ELF-1 (cell line): ENCODE measurements around the gene CCDC9.

Experiments
- DNase-seq: peaks from one replicate; pipeline ENCODE4 v3.0.0-alpha.2; 2016; ENCODE audit warnings: low read depth, low spot score

Gene CCDC9

DNA sequence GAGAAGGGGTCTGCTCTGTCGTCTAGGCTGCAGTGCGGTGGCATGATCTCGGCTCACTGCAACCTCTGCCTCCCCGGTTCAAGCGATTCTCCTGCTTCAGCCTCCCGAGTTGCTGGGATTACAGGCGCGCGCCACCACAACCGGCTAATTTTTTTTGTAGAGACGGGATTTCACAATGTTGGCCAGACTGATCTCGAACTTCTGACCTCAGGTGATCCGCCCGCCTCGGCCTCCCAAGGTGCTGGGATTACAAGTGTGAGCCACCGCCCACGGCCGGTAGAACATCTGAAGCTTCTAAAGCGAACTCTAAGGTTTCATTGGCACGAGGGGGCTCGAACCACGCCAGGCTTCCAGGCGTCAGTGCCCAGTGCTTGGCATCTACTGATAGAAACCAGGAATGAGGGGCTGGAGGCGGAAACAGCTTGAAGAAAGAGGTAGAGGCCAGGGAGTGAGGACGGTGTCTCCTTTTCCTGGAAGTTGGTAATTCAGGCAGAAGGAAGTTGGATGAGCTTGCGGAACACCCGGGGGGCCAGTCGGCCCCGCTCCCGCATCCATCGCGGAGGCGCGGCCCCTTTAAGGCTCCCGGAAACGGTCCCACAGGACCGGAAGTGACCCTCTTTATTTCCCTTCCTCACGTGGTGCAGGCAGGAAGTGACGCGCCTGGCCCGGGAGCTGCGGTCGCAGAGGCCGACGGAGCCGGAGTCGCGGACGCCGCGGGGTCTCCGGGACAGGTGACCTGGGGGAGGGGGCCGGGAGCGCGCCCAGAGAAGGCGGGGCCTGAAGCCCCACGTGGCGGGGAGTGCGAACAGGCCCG, at the start of gene CCDC9:
Gene CCDC9 (plus strand): TSS at position 647 of the 814 bp plus-strand sequence. CDS start 1,876 bp downstream, outside the sequence.
- DNase-seq = peak; percentile 98

DNA sequence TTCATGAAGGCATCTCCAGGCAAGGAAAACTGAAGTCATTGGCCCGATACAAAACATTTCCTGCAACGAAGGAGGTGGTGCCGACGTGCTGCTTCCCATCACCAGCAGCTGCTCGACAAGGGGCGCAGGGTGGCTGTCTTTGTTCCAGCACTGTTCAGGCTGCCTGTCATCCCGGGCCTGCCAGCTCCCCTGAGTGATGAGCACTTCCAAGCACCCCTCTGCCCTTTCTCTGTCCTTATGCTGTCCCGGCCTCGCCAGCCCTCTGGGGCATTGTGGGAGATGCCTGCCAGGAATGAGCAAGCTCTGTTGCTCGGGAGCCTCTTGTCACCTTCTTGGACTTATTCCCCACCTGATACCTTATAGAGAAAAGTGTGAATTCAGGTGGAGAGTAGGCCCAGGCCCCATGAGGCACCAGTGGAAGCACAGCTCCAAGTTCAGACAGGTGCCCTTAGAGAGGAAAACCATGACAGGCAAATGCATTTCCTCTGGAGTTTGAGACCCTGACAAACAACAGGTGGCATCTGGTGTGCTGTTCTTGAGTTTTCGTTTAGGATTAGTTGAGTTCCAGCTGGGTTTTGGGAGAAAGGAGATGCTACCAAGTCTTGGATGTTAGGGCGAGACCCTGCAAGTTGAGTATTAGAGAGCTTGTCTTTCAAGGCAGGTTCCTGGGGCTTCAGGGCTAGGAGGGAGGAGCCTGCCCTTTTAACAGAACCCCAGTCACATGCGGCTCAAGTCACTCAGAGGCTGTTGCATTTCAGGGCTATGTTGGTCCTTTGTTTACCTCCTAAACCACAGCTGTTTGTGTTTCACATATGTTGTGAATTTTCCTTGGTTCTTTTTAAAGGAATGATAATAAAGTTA, 46.8 kb upstream of the CCDC9 start:
- no peak for DNase-seq

DNA sequence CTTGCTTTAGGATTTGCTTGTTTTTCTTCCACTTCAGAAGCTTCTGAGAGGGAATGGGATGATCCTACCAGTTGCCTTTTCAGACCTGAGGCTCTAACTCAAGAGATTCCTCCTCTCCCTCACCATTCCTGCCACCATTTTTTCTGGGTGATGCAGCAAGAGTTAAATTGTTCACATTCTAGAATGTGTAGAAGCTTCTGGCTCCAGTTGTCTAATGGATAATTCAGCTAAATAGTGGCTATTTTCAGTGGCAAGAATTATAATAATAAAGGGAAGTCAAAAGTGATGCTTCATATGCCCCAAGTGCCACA, 46.2 kb upstream of the CCDC9 start:
- no peak for DNase-seq

DNA sequence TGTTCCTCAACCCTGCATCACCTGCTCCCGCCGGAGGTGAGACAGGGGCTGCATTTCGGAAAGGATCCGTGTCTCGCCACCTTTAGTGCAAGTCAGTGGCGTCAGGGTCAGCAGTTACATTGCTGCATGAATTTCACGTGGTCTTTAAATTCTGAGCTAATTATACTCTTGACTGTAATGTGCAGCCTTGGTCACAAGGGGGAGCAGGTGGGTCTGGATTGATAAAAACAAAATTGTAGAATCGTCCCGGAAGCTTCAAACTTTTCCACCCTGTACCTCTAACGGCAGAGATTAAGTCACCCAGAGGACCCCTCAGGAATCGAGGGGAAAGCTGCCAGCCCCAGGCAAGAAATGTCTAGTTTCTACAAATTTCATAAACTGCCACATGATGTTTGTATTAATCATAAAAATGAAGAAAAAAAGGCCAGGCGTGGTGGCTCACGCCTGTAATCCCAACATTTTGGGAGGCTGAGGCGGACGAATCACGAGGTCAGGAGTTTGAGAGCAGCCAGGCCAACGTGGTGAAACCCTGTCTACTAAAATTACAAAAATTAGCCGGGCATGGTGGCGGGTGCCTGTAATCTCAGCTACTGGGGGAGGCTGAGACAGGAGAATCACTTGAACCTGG, 45.5 kb upstream of the CCDC9 start:
- peak; percentile 83 for DNase-seq

DNA sequence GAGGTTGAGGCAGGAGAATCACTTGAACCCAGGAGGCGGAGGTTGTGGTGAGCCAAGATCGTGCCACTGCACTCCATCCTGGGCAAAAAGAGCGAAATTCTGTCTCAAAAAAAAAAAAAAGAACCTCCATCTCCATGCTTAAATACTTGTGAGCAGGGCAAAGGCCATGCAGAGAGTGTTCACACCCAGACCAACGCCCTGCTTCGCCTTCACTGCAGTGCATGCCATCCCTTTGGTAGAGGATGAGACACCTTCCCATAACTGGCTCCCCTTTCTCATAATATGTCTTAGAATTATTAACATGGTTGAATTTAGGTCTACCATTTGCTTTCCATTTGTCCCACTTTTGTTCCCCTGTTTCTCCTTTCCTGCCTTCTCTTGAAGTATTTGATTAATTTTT, 40.7 kb upstream of the CCDC9 start:
- DNase-seq = no peak

DNA sequence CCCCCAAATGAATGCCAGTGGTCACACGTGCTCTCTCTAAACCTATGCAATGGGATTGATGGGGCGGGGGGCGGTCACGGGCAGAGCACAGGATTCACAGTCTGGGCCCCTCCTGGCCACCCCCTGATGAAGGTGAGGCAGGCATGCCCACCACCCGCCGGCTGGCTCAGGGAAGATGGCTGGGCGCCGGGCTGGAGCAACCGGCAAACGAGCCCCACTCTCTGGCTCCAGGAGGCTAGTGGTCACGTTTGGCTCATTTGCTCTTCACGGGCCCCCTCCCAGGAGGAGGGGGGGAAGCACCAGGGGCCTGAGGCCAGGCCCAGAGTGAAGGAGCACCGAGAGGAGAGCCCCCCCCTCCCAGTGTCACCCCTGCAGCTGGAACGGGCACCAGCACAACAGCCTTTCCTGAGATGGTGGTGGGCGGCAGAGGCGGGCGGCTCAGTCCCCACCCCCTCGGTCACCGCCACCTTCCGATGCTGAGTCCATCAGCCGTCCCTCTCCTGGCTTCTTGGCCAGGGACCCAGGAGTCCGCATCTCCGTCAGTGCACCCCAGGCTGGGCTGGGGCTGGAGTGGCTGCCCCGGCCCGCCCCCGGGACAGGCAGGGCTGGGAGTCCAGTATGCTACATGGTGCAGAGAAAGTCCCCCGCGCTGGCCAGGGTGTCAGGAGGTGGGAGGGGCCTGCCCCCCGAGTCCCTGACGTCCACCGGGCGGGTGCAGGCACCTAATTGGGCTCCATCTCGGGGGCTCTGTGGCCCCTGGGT, 35.1 kb upstream of the CCDC9 start:
- DNase-seq = no peak

DNA sequence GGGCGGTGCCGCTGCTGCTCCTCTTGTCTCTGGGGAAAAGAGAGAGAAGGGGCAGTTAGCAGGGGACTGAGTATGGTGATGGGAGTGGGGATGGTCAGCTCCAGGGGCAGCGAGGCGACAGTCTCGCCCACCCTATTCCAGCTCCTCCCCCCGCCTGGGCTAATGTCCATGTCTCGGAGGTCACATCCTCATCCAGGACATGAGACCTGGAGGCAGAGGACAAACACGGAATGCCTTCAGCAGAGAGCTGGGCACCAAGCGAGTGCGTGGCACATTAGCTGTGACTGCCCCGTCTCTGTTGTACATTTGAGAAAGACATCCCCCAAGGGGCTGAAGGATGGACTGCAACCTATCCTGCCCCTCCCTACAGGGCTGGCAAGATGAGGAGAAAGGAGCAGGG, 34.4 kb upstream of the CCDC9 start:
- DNase-seq = no peak

DNA sequence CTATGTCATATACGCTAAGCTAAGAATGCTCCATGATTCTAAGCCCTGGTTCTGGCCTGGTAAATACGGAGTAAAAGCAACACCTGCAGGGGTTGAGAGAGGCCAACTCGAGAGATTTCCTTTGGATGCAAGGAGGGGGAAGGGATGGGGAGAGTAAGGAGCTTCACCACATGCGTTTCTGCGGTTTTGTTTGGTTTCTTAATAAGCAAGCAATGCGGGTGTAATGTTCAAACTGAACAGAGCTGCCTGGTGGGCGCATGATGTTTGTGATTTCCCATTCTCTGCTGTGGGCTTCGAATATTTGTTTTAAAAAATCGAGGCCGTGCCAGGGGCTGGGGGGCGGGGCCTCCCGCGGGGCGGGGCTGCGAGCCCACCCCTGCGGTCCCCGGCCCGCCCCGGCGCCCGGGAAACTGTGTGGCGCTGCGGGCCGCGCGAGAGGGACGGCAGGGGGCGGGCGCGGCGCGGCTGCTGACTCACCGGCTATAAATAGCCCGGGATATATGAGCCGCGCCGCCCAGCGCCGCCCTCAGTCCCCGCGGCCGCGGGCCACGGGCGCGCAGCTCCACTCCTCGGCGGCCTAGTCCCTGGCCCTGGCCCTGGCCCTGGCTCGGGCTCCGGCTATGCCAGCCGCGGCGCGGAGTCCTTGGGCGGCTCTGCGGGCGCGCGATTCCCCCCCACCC, 30.4 kb upstream of the CCDC9 start:
- DNase-seq = peak; percentile 91

DNA sequence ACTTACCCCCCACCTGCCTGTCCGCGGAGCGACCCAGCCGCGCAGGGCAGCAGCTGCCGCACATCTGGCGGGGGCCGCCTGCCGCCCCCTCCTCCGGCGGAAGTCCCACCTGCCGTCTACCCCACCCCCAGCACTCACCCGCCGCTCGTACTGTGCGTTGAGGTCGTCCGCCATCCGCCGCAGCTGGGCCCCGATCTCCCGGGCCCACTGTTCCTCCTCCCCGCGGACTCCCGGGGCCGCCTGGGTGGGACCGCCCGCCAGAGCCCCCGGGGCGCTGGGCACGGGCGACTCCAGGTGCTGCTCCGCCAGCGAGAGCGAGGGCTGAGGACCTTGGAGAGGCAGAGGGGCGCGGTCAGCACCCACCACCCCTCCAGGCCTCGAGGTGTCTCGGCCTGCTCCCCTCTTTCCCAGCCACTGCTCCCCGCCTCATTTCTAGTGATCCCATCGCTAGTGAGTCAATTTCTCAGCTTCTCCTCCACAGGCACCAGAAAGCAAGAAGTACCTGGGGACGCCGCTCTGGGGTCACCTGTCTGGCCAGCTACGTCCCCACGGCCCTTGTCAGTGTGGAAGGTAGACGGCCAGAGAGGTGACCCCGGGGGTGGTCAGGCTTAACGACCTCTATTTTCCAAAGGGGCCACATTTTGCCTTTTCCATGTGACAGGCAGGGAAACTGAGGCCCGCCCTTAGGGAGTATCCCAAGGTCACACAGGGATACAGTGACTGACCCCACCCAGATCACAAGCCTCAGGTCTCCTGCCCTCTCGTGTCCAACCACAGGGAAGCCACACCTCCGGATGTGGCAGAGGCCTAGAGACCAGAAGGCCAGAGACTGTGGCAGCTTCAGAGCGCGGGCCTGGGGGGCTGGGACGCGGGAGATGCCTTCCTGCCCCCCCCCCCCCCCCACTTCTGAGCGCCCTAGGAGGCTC, 29.6 kb upstream of the CCDC9 start:
- DNase-seq = no peak

DNA sequence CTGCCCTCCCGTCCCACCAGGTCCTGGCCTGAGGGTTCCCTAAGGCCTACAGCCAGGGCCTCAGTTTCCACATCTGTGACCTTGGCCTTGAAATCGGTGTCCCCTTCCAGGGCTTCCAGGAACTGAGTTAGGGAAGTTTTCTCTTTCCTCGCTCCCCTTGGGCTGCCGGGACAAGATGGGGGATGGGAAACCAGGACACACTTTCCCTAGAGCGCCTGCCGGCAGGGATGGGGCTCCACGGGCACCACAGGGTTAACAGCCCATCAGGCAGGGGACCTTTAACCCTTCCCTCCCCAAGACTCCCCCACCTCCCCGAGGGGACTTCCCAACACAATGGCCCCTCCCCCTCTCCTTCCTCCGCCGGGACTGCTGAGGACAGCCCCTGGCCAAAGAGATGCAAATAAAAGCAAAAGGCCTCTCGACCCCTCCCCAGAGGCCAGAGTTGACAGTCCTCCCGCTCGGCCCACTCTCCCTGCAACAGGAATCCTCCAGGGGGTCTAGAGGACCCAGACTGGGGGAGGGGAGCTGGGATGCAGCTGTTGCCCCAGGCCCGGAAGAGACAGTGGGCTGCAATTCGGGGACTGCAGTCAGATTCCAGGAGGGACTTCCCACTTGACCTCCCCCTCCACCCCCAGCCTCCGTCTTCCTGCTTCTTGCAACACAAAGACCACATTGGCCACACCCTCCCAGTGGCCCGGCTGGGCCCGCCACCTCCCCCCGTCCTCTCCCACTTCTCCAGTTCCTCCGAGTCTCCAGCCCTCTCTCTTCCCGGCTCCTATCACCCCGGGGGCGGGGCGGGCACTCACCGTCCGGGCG, 28.8 kb upstream of the CCDC9 start:
- peak; percentile 100 for DNase-seq

DNA sequence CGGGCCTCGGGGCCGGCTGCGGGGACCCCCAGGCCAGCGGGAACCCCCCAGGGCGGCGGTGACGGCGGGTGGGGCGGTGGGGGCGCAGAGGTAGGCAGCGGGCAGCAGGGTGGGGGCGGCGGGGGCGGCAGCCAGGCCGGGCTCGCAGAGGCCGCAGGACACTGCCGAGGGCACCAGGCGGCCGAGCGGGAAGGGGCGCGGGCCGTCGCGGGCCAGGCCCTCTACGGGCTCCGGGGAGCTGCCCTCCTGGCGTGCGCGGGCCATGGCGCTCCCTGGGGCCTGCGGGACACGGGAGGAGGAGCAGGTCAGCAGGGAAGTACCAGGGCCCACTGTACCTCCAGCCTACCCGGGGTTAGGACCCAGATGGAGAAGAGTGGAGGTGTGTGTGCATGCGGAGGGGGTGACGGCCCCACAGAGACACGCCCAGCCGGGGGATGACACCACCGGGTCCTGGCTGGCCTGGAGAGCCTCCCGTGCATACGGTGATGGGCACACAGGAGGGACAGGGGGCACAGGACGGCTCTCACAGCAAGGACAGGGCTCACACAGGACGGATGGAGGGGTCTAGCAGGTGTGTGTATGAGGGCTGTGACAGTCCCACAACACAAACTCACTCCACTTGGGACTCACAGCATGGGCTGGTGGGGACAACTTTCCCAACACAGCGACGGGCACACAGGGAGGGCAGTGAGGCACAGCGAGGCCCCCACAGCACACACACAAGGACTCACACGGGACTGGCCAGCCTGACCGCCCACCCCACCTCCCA, 28.0 kb upstream of the CCDC9 start:
- DNase-seq = peak; percentile 76

DNA sequence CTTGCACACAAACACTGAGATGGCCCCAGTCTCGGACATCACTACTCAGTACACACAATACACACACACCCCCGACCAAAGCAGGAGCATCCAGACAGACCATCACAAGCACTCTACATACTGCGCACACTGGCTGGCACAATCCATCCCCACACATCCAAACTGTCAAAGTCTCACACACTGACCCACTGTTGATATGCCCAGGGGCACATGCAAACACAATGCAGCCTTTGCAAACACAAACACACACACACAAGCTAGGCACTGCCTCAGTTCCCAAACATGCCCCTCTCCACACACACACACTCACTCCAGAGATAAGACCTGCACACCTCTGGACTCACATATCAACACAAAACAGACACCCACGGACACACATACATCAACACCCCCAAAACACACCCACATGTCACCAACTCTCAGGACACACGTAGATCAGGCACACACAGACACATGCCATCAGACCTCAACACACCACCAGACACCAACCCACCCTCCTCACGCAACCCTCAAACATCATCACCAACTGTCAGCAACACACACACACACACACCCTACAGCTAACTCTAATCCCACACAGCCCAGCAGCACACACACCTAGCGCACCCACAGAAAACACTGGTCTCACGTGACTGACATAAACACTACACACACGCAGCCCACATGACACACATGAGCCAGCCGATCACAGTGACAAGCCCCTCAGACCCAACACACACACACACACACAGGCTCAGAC, 27.2 kb upstream of the CCDC9 start:
- peak; percentile 54 for DNase-seq

DNA sequence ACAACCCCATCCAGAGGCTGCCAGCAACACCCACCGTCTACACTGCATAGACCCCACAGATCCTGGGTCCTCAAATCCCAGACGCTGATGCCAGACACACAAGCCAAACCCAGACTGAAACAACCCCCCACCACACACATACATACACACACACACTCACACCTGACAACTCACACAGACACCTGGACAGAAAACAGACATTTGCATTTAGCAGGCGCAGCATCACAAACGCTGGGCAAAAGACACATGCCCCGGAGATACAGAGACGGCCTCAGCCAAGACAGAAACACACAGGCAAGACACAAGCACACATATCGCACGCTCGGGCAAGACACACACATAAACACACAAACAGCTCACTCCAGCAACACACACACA, 26.7 kb upstream of the CCDC9 start:
- peak; percentile 64 for DNase-seq

DNA sequence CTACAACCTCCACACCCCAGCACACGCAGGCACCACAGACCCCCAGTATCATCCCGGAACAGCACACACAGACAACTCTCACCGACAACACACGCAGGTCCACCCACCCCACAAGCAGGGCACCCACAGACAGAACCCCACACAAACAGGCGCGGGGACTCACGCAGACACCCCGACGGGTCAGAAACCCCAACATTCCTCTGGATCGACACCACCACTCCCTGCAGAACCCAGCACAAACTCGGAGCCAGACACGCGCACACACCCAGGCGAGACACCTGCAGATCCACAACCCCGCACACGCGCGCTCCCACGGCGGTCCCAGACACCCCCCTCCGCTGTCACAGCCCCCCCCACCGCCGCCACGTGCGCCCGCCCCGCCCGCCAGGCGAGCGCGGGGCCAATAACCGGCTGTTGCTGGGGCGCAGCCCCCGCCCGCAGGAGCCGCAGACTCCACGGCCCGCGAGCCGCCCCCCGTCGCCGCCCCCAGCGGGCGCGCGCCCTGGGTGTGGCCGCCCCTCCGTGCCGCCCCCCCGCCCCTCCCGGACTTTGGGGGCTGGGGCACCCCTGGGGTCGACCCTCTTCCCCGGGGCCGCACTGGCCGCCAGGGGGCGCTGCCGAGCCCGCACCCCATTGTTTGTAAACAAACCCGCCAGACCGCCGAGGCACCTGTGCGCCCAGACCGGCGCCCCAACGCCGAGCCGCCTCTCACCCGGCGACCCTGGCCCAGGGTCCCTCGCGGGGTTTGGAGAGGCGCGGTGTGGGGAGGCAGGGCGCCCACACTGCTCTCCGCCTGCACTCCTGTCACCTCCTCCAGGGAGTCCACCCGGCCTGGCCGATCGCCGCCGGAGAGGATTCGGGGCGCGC, 26.0 kb upstream of the CCDC9 start:
- peak; percentile 63 for DNase-seq

DNA sequence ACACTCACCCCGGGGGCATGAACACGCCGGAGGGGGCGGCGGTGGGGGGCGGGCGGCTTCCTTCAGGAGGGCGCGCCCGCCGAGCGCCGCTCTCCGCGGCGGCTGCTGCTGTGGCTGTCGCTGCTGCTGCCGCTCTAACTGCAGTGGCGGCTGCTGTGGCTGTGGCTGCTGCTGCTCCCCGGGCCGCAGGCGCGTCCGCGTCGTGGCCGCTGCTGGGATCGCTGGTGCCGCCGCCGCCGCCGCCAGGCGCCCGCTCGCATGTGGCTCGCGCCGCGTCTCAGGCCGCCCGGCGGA, 25.5 kb upstream of the CCDC9 start, which contains the start of gene BBC3:
Gene BBC3 (minus strand): TSS at position 279 of the 294 bp plus-strand sequence. CDS start 2,768 bp downstream, outside the sequence.
- DNase-seq = no peak

DNA sequence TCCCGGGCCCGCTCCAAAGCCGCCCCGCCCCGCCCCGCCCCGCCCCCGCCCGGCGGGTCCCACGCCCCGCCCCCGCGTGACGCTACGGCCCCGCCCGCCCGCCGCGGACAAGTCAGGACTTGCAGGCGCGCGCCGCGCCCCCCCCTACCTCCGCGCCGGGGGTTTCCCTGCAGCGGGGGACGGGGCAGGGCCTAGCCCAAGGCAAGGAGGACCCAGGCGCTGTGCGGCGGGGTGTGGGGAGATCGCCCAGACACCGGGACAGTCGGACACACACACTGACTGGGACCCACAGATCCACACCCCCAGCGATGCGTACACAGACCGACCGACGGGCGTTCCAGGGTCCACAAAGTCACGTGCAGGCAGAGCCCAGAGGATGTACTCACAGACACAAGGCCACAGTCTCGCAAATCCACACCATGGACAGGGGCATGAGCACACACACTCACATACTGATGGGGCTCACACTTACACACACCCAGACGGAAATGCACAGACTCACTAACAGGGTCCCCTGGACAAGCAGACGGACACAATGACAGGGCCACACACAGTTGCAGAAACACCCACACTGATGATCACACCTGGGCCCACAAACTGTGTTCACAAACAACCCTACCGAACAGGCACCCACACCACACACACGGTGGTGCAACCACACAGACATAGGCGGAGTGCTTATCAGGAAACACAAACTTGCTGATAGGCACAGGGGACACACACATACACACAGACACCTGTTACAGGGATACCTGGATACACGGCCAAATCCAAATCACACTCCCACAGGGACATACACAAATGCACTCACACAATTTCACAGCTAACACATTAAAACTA, 24.9 kb upstream of the CCDC9 start:
- peak; percentile 65 for DNase-seq
